AG04450 (cell line): ENCODE data around the gene ZNF346. TPM values are rescaled to one million over a fixed set of nuclear protein-coding genes. Genes with fewer than 3 reads are reported as not detected.

Source experiments
- CTCF ChIA-PET: fragments of 300-600, 350-600 bp; formaldehyde crosslinking; extraction: SDS; loops from one replicate; lab custom pipeline; 2022; ENCODE audit warnings: antibody characterized with exemption, inconsistent platforms; lab: Charles Lee
- POLR2A ChIA-PET: fragments of 350-600 bp; formaldehyde crosslinking; extraction: SDS; loops from one replicate; lab custom pipeline; 2021; ENCODE audit warnings: antibody characterized with exemption, inconsistent platforms; lab: Yijun Ruan, JAX
- DNase-seq: peaks from one replicate; pipeline ENCODE4 v3.0.0-alpha.2; 2011; ENCODE audit warnings: low read depth, low spot score
- H3K27ac ChIP-seq: one replicate; pipeline ENCODE4 v1.5.1; 2012; ENCODE audit warnings: low read depth, low read length, control low read depth
- H3K27me3 ChIP-seq: one replicate; pipeline ENCODE4 v1.6.0; 2012; ENCODE audit warnings: low read length; ENCODE audit not compliant: control insufficient read depth, insufficient read depth
- H3K4me3 ChIP-seq: 2 replicates; pipeline ENCODE4 v1.5.1; 2011; ENCODE audit warnings: mild to moderate bottlenecking, low read depth, low read length, control low read depth
- H3K9me3 ChIP-seq: 2 replicates; pipeline ENCODE4 v1.5.1; 2012; ENCODE audit warnings: low read length; ENCODE audit not compliant: control insufficient read depth, insufficient read depth
- CTCF ChIP-seq: IDR thresholded peaks from 2 replicates; pipeline ENCODE4 v1.5.1; 2011; ENCODE audit warnings: low read depth, low read length, control low read depth, inconsistent platforms
- polyA plus RNA-seq: library from polyadenylated mRNA; depleted of rRNA; stranded (reverse); fragments of >200 nt; gene quantifications from 2 replicates; pipeline ENCODE4 v1.2.3, GENCODE V29; 2011

The ZNF346 gene
- polyA plus RNA-seq, 1 experiment = 15.0 TPM

DNA sequence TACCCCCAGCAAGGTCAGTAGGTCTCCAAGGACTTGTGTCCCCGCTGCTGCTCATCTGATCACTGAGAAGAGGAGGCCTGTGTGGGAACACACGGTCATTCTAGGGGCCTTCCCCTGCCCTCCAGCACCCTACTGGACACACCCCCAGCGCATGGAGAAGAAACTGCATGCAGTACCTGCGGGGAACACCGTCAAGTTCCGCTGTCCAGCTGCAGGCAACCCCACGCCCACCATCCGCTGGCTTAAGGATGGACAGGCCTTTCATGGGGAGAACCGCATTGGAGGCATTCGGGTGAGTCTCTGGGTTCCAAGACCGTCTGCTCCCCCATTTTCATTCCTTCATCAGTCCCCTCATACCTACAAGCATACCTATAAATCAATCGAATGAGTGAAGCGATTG, 68.3 kb downstream of the ZNF346 start:
- CTCF ChIA-PET = no interaction called here

DNA sequence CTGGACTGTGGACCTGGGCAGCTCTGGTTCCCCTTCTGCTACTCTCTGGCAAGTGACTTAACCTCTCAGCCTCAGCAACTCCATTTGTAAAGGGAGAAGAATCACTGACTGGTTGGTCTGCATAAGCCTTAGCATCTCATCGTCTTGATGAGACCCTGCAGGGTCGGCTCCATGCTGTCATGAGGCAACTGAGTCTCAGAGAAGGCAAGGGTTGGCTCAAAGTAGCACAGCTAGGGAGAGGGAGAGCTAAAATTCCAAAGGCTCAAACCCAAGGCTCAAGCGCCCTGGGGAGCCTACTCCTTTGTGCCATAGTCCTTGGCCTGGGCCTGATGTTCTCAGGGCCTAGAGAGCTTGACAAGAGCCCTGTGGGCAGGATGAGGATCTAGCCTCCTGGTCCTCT, 68.7 kb downstream of the ZNF346 start:
- no peak overlapping the region for H3K4me3 ChIP-seq
- H3K9me3 ChIP-seq = no peaks in the 10 kb centered on the region; the same call in 1 of the 2 replicates
- DNase-seq = no peak
- TF ChIP-seq CTCF = no peak
- no peak overlapping the region for H3K27ac ChIP-seq
- CTCF ChIA-PET = no interaction called here
- peaks cover 8% of the 10 kb centered on the region for H3K27me3 ChIP-seq
- POLR2A ChIA-PET = no interaction called here

More for the DNA sequence above, 68.3 kb downstream of the ZNF346 start:
- no peak for DNase-seq
- TF ChIP-seq CTCF = no peak
- Histone ChIP-seq H3K9me3 (no peaks in the 10 kb centered on the region; the same call in 1 of the 2 replicates), H3K4me3 (no peak overlapping the region), H3K27ac (no peak overlapping the region), H3K27me3 (peaks cover 8% of the 10 kb centered on the region)
- POLR2A ChIA-PET = no interaction called here

DNA sequence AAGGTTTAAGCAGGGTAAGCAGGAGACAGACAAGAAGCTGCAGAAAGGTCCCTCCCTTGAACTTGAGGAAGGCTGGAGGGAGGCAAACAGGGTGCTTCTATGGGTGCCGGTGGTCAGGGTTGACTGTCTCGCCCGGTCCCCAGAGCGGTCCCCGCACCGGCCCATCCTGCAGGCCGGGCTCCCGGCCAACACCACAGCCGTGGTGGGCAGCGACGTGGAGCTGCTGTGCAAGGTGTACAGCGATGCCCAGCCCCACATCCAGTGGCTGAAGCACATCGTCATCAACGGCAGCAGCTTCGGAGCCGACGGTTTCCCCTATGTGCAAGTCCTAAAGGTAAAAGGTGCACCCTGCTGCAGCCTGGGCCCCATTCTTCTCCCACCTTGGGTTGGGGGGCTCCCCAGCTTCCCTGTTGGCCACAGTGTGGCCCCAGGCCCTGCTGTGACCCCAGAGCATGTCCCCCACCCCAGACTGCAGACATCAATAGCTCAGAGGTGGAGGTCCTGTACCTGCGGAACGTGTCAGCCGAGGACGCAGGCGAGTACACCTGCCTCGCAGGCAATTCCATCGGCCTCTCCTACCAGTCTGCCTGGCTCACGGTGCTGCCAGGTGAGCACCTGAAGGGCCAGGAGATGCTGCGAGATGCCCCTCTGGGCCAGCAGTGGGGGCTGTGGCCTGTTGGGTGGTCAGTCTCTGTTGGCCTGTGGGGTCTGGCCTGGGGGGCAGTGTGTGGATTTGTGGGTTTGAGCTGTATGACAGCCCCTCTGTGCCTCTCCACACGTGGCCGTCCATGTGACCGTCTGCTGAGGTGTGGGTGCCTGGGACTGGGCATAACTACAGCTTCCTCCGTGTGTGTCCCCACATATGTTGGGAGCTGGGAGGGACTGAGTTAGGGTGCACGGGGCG, 69.9 kb downstream of the ZNF346 start:
- ChIA-PET POLR2A (no interaction called here), CTCF (interaction anchor here (1.7 kb wide), 1 partner anchor 20 kb away, joined by 4 read pairs; no protein-coding TSS in a partner anchor)
- no peak for TF ChIP-seq CTCF
- no peak overlapping the region for H3K4me3 ChIP-seq
- peaks cover 8% of the 10 kb centered on the region for H3K27me3 ChIP-seq
- no peaks in the 10 kb centered on the region; the same call in 1 of the 2 replicates for H3K9me3 ChIP-seq
- DNase-seq = no peak
- H3K27ac ChIP-seq = no peak overlapping the region

GRCh38 chr5:177093082-177093712, 70.7 kb downstream of the ZNF346 start:
- Histone ChIP-seq H3K27me3 (peaks cover 4% of the 10 kb centered on the region), H3K27ac (no peak overlapping the region), H3K4me3 (no peak overlapping the region), H3K9me3 (no peaks in the 10 kb centered on the region; the same call in 1 of the 2 replicates)
- CTCF ChIA-PET = interaction anchor here (1.7 kb wide), 1 partner anchor 19 kb away, joined by 4 read pairs; no protein-coding TSS in a partner anchor
- TF ChIP-seq CTCF = no peak
- DNase-seq = no peak
- POLR2A ChIA-PET = no interaction called here
